Retinal pigment epithelial cell (primary cell): ENCODE data around the gene PRPSAP1.

ENCODE experiments used
- DNase-seq: peaks from one replicate; pipeline ENCODE4 v3.0.0-alpha.2; 2010; ENCODE audit warnings: low read depth
- H3K4me3 ChIP-seq: 2 replicates; pipeline ENCODE4 v1.5.1; 2011; ENCODE audit warnings: mild to moderate bottlenecking, low read length, control low read depth, moderate library complexity
- CTCF ChIP-seq: conservative IDR thresholded peaks from 2 replicates; pipeline ENCODE4 v1.5.1; 2011; ENCODE audit warnings: low read depth, low read length, control low read depth, inconsistent platforms

PRPSAP1 gene

GRCh38 chr17:76381633-76382350, 28.1 kb upstream of the PRPSAP1 start:
- DNase-seq, result no peak
- TF ChIP-seq CTCF, result no peak
- H3K4me3 ChIP-seq, result no peak overlapping the region

DNA sequence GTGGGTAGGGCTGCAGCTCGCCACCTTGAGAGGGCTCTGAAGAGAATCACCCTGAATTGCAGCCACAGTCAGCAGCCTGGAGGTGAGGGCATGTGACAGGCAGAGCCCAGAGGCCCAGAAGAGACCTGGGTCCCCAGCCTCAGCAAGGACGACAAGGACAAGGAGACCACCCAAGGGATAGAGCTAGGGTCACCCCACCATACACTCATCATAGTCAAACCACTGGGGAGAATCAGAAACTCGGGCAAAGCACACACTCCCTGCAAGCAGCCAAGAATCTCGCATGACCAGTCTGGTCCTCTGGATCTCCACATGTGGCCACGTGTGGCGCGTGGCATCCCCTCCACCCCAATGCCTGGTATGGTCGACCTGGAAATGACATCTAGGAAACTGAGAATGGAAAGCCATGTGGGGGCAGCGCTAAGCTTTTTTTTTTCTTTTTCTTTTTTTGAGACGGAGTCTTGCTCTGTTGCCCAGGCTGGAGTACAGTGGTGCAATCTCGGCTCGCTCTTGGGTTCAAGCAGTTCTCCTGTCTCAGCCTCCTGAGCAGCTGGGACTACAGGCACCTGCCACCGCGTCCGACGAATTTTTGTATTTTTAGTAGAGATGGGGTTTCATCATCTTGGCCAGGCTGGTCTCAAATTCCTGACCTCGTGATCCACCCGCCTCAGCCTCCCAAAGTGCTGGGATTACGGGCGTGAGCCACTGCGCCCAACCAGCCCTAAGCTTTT, 26.1 kb upstream of the PRPSAP1 start:
- no peak overlapping the region for H3K4me3 ChIP-seq
- no peak for DNase-seq
- TF ChIP-seq CTCF, result no peak

- TF ChIP-seq CTCF, result no peak
- no peak overlapping the region for H3K4me3 ChIP-seq
- DNase-seq, result no peak
Measured at GRCh38 chr17:76379275-76379641, 25.5 kb upstream of the PRPSAP1 start.

- no peak for DNase-seq
- TF ChIP-seq CTCF, result no peak
- no peak overlapping the region for H3K4me3 ChIP-seq
Measured at GRCh38 chr17:76378548-76379274, 25.0 kb upstream of the PRPSAP1 start.

GRCh38 chr17:76376318-76377133, 22.8 kb upstream of the PRPSAP1 start:
- no peak overlapping the region for H3K4me3 ChIP-seq
- DNase-seq, result no peak
- TF ChIP-seq CTCF, result no peak

DNA sequence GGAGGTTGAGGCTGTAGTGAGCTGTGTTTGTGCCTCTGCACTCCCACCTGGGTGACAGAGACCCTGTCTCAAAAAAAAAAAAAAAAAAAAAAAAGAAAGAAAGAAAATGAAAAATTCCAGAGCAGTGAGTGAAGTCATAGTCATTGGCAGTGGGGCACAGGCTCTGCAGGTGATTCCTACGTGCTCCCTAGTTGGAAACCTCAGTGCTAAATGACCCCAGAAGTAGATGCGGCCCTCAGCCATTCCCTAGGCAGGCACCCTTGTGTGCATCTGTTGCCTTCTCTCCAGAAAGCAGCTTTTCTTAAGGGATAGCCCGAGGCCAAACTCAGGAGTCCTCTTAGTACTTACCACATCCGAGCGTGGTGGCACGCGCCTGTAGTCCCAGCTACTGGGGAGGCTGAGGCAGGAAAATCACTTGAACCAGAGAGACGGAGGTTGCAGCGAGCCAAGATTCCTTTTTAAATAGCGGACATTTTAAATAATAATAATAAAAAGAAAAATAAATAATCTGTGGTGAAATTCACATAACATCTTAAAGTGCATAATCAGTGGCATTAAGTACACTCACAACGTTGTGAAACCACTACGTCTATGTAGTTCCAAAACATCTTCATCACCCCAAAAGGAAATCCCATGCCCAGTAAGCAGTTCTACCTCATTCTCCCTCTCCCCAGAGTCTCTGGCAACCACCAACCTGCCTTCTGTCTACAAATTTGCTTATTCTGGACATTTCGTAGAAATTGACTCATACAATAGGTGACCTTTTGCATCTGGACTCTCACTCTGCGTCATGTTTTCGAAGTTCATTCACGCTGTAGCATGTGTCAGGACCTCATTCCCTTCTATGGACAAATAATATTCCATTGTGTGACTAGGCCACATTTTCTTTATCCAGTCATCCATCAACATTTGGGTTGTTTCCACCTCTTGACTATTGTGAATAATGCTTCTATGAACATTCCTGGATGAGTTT, 18.2 kb upstream of the PRPSAP1 start:
- no peak for TF ChIP-seq CTCF
- H3K4me3 ChIP-seq, result no peak overlapping the region
- DNase-seq, result no peak
